LNCaP clone FGC (cell line): Measurements from ENCODE around the gene AGBL4.

Experiments used
- DNase-seq: peaks from one replicate; pipeline ENCODE4 v3.0.0-alpha.2; 2011; ENCODE audit warnings: low read depth
- H3K4me3 ChIP-seq: 2 replicates; pipeline ENCODE4 v1.5.1; 2011; ENCODE audit warnings: mild to moderate bottlenecking, low read depth, low read length, control low read depth
- TF ChIP-seq, protein P1 (sequence below): IDR thresholded peaks from 2 replicates; pipeline ENCODE4 v1.5.1; 2012; ENCODE audit warnings: mild to moderate bottlenecking; ENCODE audit not compliant: control insufficient read depth, insufficient read depth; ENCODE audit errors: extremely low read depth

The AGBL4 gene

DNA sequence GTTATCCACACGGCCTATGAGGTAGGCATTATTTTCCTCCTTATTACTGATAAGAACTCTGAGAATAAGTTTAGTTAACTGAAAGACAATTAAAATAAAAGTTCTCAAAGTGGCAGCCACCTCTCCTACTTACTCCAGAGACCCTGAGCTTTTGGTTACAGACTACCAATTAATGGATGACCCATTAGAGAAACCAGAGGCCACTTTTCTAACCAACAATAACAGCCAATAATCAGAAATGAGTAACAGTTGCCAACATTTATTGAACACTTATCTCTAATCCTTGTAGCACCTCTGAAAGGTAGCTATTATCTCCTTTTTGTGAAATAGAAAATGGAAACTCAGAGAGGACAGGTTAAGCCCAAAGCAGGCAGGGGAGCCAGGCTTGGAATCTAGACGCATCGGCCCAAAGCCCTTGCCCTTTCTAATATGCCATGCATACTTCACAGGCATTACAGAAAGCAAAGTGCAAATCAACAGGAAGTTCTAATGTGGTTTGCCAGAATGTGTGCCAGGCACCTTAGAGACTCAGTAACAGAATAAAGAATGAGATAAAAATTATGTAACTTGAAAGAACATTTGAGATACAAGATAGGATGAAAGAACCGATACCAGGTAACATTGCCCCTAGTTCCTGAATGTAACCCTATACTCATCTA lies 1297.1 kb downstream of the AGBL4 start:
- H3K4me3 ChIP-seq = no peak overlapping the region
- TF ChIP-seq, protein P1, sequence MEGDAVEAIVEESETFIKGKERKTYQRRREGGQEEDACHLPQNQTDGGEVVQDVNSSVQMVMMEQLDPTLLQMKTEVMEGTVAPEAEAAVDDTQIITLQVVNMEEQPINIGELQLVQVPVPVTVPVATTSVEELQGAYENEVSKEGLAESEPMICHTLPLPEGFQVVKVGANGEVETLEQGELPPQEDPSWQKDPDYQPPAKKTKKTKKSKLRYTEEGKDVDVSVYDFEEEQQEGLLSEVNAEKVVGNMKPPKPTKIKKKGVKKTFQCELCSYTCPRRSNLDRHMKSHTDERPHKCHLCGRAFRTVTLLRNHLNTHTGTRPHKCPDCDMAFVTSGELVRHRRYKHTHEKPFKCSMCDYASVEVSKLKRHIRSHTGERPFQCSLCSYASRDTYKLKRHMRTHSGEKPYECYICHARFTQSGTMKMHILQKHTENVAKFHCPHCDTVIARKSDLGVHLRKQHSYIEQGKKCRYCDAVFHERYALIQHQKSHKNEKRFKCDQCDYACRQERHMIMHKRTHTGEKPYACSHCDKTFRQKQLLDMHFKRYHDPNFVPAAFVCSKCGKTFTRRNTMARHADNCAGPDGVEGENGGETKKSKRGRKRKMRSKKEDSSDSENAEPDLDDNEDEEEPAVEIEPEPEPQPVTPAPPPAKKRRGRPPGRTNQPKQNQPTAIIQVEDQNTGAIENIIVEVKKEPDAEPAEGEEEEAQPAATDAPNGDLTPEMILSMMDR = no peak
- no peak for DNase-seq

DNA sequence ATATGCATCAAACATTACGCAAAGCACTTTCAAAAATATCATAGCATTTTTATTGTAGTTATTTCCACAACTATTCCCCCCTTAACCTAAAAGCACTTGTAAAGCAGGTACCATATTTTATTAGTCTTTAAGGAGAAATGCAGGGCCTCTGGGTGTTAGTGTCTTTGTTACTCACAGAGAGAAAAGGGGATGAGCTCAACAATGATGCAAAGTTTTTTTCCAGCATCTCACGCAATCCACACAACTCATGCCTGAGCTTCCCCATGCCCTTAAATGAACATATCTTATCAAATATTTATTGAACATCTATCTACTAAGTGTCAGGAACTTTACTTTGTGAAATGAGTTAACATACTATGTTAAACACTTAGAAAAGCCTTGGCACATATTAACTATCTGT lies 1297.6 kb downstream of the AGBL4 start:
- no peak for DNase-seq
- no peak overlapping the region for H3K4me3 ChIP-seq
- TF ChIP-seq, protein P1 = no peak

DNA sequence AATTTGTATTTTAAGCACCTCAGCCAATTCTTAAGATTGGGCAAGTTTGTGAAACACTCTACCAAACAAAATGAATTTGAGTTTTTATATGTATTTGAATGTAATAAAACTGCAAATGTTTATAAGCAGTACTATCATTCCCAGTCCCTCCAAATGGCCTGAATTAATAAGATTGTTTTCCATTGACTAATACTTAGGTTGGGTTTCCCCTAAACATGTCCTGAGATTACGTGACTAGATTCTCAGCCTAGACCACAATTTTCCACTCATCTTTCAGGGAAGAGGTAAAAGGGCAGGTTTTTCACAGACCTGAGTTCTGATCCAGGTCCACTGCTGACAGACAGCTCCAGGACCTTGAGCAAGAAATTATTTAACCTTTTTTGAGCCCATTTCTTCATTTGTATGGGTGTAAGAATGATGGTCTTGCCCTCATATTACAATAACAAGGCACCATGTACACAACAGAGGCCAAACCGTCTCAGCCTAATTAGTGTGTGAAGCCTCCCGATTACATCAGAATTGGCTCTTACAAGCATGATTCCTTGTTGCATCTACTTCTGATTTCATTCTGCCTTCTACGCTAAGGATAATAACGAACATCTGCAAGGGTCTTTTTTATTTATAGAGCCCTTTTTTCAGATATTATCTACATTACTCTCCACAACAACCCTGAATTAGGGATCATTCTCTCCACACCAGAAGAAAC lies 1298.3 kb downstream of the AGBL4 start:
- no peak overlapping the region for H3K4me3 ChIP-seq
- TF ChIP-seq, protein P1 = no peak
- no peak for DNase-seq

DNA sequence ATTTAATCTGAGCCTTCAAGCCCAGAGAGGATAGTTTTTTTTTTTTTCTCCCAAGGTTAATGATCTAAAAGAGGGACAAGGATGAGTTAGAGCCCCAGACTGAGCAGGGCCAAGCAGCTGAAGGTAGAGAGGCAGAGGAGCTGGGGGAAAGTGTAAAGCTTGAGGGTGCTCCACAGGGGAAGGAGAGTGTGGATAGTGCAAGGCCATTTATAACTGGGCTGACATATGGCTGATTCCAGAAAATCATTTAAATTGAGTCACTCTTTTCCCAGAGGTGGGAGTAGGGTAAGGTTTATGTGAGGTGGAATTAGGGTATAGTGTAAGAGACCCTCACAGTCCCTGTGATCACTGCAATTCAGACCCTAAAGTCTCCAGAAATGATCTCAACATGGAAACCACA lies 1302.8 kb downstream of the AGBL4 start:
- DNase-seq = no peak
- H3K4me3 ChIP-seq = no peak overlapping the region
- TF ChIP-seq, protein P1 = no peak

GRCh38 chr1:48718705-48719104 lies 1305.0 kb downstream of the AGBL4 start:
- TF ChIP-seq, protein P1 = no peak
- H3K4me3 ChIP-seq = no peak overlapping the region
- DNase-seq = no peak

- DNase-seq = no peak
- no peak overlapping the region for H3K4me3 ChIP-seq
- TF ChIP-seq, protein P1 = no peak
Observed at GRCh38 chr1:48718116-48718630, 1305.6 kb downstream of the AGBL4 start.

GRCh38 chr1:48717082-48717481 lies 1306.7 kb downstream of the AGBL4 start:
- TF ChIP-seq, protein P1 = no peak
- H3K4me3 ChIP-seq = no peak overlapping the region
- no peak for DNase-seq
